Activated naive CD4-positive, alpha-beta T cell treated with anti-CD3 and anti-CD28 coated beads, Interleukin-2, amount 50 U/mL, for 72 hours (primary cell): Measurements from ENCODE around the gene PDE4B. TPM values are rescaled to one million over a fixed set of nuclear protein-coding genes. Genes with fewer than 3 reads are reported as not detected.

Experiments
- ATAC-seq, 2 donors: fragments of 150-1000 bp; cut with Tn5 transposase; 2 replicates each; pipeline ENCODE4 v1.10.0; 2021; ENCODE audit warnings: mild to moderate bottlenecking in 2 of 2, moderate library complexity in 2 of 2
- DNase-seq, 2 donors: peaks; one replicate each; pipeline ENCODE4 v3.0.0; 2021 to 2022; ENCODE audit warnings: low spot score in 2 of 2
- H3K27ac Mint-ChIP-seq, 2 donors: one replicate each; pipeline ENCODE4 v1.8.0; 2022; ENCODE audit warnings: mild to moderate bottlenecking in 2 of 2, mixed read lengths in 2 of 2
- H3K36me3 Mint-ChIP-seq, 2 donors: one replicate each; pipeline ENCODE4 v1.8.0; 2022; ENCODE audit warnings: mixed read lengths in 2 of 2
- H3K9me3 Mint-ChIP-seq, 2 donors: one replicate each; pipeline ENCODE4 v1.8.0; 2022; ENCODE audit warnings: mixed read lengths in 2 of 2
- total RNA-seq, 2 donors: library from RNA; stranded (reverse); gene quantifications; one replicate each; pipeline ENCODE4 v1.2.3, GENCODE V29; 2022

The PDE4B gene
- total RNA-seq, 2 donors from 2014 or later, result 23.8 to 25.6 TPM

DNA sequence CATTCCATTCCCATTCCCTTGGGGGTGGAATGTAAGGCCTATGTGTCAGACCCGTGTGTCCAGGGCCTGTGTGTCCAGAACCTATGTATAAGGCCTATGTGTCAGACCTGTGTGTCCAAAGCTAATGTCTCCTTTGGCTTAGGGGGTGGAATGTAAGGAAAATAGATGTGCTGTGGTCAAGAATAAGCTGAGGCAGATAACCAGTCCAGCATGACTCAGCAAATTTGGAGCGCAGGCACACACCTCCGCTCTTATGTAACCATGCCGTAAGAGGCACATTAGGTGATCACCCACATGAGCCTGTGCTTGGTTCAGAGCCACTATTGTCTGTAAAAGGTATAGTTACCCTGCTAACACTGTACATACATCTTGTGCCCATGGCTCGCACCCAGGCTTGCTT is 590.5 kb downstream of the PDE4B start:
- ATAC-seq (no peak), DNase-seq (no peak)
- Mint-ChIP-seq H3K36me3 (peaks cover 15 to 34% of the 10 kb centered on the region in 2 donors), H3K27ac (no peak overlapping the region), H3K9me3 (peaks cover 11 to 45% of the 10 kb centered on the region in 2 donors)

DNA sequence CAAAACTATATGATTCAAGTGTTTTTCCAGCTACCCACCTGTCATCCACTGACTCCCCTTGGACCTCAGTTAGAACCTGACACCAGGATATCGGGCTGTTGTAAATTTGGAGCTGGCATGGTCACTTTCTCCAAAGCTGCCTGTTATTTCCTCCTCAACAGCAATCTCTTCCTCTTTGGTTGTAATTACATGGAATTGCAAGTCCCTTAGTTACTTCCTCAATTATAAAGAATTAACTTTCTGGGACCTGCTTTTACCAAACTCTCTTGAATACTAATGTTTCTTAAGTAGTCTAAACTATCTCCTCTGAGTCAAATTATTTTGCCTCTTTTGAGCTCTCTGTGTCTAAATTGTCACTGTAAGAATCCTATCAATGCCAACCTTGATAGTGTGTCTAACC is 590.9 kb downstream of the PDE4B start:
- Mint-ChIP-seq H3K27ac (no peak overlapping the region), H3K36me3 (peaks cover 15 to 39% of the 10 kb centered on the region in 2 donors), H3K9me3 (peaks cover 11 to 45% of the 10 kb centered on the region in 2 donors)
- no peak for DNase-seq
- ATAC-seq, result no peak

DNA sequence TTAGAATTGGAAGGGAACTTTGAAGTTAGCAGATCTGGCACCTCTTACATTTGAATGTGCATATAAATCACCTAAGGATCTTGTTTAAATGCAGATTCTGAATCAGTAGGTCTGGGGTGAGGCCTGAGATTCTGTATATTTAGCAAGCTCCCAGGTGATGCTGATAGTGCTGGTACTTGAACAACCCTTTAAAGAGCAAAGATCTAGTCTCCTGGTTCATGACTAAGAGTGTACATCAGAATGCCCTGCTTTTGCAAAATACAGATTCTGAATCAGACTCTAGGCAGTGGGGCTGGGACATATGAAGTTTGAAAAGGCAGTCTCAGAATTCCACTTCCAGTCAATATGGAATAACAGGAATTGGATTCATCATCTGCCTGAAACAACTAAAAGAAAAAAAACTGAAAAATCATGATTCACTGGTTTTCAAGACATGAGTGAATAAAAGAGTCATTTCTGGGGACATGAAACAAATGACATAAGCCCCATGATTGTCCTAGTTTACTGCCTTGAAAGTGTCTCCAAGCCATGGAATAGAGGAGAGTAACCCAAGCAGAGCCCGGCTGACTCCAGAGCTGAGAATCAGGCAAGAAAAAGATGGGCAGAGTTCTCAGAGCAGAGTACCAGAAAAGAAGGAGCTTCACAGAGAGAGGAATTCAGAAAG is 591.7 kb downstream of the PDE4B start:
- Mint-ChIP-seq H3K36me3 (peaks cover 13 to 40% of the 10 kb centered on the region in 2 donors), H3K9me3 (peaks cover 11 to 43% of the 10 kb centered on the region in 2 donors), H3K27ac (no peak overlapping the region)
- no peak for DNase-seq
- peak; percentile 37 to 38 for ATAC-seq

DNA sequence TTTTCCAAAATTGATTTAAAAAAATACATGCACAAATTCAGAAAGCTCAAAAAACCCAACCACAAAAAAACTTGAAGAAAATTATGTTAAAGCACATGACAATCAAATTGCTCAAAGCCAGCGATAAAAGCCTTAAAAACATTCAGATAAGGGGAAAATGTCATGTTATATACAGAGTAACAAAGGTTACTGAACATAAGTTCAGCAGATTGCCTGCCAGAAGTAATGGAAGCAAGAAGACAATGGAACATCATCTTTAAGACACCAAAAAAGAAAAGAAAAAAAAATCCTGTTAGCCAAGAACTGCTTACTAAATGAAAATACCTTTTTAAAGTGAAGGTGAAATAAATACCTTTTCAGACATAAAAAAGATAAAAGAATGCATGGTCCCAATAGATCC is 594.0 kb downstream of the PDE4B start:
- peaks cover 9 to 48% of the 10 kb centered on the region in 2 donors for H3K36me3 Mint-ChIP-seq
- no peak for DNase-seq

DNA sequence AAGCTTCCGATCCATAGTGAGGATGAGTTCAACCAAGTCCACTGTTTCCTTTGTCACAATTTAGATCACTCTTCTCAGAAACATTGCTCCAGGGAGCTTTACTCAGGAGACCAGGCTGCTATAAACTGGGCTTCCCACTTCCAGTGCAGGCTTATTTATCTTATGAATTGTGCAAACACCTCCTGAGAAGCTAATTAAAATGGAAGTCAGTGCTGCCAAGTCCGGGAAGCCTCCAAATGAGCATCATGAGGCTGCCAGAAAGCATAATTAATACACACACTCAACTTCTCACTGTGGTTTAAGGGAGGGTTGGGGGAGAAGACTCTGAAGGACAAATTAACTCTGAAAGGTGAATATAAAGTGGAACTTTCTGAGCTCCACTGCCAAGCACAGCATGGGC is 596.2 kb downstream of the PDE4B start:
- DNase-seq (no peak), ATAC-seq (no peak)
- H3K27ac Mint-ChIP-seq, result no peak overlapping the region
- H3K36me3 Mint-ChIP-seq, result peaks cover 9 to 42% of the 10 kb centered on the region in 2 donors
- peaks cover 15 to 35% of the 10 kb centered on the region in 2 donors for H3K9me3 Mint-ChIP-seq

More for the DNA sequence above, 594.0 kb downstream of the PDE4B start:
- no peak for ATAC-seq
- Mint-ChIP-seq H3K9me3 (peaks cover 15 to 40% of the 10 kb centered on the region in 2 donors), H3K27ac (no peak overlapping the region)

DNA sequence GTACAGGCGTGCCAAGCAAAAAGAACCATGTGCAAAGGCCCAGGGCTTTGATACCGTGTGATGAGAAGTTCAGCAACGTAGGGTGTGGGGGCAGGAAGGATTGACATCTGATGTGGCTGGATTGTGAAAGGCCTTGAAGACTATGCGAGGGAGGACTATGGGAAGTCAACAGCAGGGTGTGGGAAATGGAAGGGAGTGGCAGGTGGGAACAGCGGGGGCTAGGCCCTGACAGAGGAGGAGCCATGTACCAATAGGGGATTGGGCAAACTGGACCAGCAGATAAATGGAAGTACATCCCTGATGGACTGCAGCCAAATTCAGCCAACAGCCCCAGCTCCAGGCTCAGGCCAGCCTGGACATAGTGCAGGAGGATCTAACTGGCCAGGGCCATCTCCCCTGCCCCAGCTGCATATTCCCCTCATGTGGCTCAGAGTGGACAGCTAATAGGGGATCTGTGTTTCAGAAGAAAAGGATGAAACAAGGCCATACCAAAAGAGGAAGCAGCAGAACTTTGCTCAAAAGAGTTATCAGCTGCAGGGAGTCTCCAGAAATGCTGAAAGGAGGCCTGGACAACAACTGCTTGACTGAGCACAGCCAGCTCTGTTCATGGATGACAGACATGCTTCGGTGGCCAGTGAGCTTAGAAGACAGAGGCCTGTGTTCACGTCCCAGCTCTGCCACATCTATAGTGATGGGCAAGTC is 601.0 kb downstream of the PDE4B start:
- peaks cover 4 to 19% of the 10 kb centered on the region in 2 donors for H3K9me3 Mint-ChIP-seq
- H3K36me3 Mint-ChIP-seq, result peaks cover 0 to 10% of the 10 kb centered on the region in 2 donors
- ATAC-seq (no peak), DNase-seq (no peak)
- no peak overlapping the region for H3K27ac Mint-ChIP-seq

DNA sequence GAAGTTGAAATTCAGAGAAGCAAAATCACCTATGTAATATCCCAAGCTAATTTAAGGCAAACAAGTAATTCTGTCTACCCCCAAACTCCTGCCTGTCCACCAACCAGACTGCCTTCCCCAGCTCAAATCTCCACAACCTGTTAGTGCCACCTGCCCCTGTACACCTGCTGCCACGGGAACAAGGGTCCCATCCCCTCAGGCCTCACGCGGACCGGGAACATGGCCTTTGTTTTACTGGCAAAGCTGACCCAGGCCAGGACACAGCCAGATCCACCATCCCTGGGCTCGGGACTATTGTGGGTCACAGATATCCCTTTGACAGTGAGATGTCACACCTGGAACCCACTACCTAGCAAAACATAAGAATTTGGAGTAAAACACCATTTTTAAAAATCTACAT is 601.9 kb downstream of the PDE4B start:
- DNase-seq (no peak), ATAC-seq (no peak)
- Mint-ChIP-seq H3K9me3 (peaks cover 2 to 17% of the 10 kb centered on the region in 2 donors), H3K36me3 (peaks cover 0 to 6% of the 10 kb centered on the region in 2 donors), H3K27ac (no peak overlapping the region)

DNA sequence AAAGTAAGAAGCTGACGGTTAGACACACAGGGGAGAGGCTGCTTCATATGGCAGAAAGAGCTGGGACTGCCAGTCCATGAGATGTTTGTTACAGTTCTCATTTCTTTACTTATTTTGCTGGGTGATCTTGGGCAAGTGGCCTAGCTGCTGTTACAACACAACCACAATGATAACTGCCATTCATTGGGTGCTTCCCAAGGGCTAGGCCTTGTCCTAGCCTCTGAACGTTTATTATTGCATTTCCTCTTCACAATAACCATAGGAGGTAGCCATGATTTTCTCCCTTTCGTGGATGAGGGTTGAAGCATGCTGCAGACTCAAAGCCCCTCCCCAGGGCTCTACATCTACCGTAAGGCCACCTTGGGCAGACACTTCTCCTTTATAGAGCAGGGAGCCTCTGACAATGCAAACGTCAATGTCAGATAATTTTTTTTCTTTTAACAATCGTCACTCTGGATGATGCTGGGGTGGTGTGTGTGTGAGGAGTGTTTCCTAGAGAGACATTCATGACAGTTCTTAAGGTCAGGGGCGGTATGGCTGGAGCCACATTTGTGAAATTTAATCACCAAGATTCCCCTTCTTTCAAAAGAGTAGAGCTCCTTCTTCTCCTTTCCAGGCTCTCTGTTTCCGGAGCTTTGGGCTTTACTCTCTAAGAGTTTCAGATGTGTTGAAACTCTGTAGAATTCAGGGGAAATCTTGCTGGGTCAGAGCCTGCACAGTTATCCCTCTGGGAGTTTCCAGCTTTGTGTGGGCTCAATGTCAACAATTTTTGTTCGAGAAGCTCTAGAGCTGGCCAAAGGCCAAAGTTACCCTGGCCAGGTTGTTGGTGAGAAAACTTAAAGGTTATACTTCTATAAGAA is 602.7 kb downstream of the PDE4B start:
- Mint-ChIP-seq H3K36me3 (no peaks in the 10 kb centered on the region), H3K27ac (no peak overlapping the region), H3K9me3 (peaks cover 0 to 17% of the 10 kb centered on the region in 2 donors)
- no peak for DNase-seq
- ATAC-seq, result no peak

DNA sequence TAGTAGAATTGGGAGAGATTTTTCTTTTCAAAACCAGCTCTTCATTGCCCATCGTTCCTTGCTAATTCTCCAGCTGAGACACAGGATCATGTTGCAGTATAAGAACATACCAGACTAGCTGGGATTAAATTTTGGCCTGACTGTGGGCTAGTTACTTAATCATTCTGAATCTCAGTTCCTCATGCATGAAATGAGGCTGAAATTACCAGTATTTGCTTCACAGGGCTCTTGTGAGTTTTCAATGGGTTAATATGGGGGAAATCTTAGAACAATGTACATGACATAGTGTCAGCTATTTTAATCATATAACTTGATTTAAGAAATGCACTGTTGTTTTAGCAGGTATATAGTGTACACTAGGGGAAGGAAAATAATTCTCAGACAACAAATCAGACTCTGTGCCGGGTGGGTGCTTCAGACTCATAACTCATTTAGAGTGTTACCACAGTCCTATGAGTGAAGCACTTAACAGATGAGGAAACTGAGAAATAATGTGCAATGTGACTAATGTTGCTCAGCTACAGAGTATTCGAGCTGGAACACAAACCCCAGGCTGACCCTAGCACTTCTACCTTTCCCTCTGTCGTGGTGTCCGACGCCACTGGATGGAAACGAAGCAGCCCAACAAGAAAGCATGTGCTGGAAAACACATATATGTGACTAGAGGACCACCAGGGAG is 603.7 kb downstream of the PDE4B start:
- Mint-ChIP-seq H3K27ac (no peak overlapping the region), H3K9me3 (peaks cover 0 to 14% of the 10 kb centered on the region in 2 donors), H3K36me3 (no peaks in the 10 kb centered on the region)
- ATAC-seq (peak; percentile 44 to 72), DNase-seq (no peak)

DNA sequence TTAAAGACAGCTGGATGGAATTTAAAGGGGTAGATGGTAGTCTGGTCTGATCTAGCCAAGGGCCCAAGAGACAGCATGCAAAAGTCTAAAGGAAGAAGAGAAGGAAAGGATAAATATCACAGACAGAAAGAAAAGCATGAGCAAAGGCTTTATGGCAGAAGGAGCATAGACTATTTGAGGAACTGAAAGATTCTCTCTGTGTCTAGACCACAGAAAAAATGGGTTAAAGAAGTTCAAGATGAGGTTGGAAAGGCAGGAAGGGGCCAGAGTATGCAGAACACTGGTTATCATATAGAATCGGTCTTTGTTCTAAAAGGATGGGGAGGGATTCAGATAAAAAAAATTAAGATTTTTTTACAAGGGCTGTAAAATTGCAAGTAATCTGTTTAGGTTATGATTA is 604.5 kb downstream of the PDE4B start:
- Mint-ChIP-seq H3K27ac (no peak overlapping the region), H3K9me3 (peaks cover 0 to 14% of the 10 kb centered on the region in 2 donors), H3K36me3 (no peaks in the 10 kb centered on the region)
- no peak for ATAC-seq
- no peak for DNase-seq

DNA sequence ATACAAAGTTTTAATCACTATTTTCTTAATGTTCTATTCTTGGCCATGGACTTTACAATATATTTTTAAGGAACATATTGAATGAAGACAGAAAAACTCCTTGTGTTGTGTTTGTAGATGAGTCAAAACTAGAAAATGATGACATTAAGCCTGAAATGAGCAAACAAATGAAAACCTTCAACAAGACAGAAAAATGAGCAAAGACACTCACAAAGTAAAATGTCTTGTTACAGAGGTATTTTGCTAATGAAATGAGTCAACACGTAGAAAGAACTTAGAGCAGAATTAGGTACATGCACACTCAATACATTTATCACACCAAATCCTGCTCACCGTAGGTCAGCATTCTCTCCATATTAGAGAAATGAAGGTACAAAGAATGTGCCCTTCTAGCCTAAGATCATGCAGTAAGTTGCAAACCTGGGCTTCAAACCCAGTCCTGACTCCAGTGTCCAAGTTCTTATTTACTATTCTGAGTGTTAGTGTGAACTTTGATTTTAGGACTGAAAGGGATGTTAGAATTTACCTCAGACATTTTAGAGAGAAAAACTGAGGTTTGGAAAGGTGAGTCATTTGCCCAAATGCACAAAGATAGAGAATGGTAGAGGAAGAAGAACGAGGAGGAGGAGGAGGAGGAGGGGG is 607.3 kb downstream of the PDE4B start:
- peak in 1 of 2 donors; percentile 29 for DNase-seq
- ATAC-seq, result peak; percentile 75 to 89
- no peaks in the 10 kb centered on the region for H3K36me3 Mint-ChIP-seq
- peaks cover 0 to 14% of the 10 kb centered on the region in 2 donors for H3K9me3 Mint-ChIP-seq
- peak overlapping the region; percentile 76 to 93 for H3K27ac Mint-ChIP-seq

DNA sequence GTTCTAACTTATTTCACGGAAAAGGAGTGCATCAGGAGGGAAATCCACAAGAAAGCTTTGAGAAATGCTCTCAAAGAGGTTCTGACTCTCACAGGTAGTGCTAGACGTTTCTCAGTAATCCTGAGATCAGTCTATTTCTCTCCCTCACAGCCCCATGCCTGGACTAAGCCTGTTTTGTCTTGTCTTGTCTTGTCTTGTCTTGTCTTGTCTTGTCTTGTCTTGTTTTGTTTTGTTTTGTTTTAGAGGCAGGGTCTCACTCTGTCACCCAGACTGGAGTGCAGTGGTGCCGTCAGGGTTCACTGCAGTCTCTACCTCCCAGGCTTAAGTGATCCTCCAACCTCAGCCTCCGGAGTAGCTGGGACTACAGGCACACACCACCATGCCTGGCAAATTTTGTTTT is 608.0 kb downstream of the PDE4B start:
- Mint-ChIP-seq H3K27ac (peak overlapping the region; percentile 76 to 93), H3K36me3 (no peaks in the 10 kb centered on the region), H3K9me3 (peaks cover 3 to 17% of the 10 kb centered on the region in 2 donors)
- no peak for ATAC-seq
- no peak for DNase-seq

DNA sequence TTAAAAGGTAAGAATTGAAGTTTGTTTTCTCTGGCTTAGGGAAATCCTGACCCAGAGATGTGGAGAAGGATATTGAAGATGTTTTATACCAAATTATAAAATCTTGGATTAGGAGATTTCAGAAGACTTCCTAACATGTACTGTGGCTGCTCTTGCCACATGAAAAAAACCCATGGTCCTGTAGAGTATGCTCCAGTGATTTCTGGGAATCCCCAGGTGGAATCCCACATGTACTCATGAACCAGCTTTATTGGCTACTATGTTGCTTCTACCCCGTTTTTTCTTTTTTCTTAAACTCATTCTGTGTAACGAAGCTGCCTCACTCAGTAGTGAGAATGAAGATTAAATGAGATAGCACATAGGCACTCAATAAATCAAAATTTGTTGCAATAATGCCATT is 608.5 kb downstream of the PDE4B start:
- Mint-ChIP-seq H3K9me3 (peaks cover 3 to 18% of the 10 kb centered on the region in 2 donors), H3K36me3 (no peaks in the 10 kb centered on the region), H3K27ac (peak overlapping the region in 1 of 2 donors; percentile 76)
- DNase-seq, result no peak
- ATAC-seq, result peak in 1 of 2 donors; percentile 49

DNA sequence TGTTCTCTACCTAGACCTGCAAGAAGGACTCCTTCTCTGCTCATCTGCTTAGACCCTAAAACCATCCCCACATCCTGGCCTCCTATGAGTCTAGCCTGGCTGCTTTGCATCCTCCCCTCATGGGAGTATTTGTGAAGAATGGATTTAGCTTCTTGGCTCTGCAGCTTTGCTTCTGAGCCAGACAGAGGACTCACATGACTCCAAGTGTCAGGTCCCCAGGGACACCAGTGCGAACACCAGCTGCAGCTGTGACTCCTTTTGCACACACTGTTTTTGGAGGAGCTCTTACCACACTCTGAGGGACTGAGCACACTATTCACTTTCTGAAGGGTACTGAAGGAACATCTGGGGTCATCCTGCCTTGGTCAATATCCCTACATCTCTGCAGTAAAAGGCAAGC is 609.5 kb downstream of the PDE4B start:
- Mint-ChIP-seq H3K27ac (no peak overlapping the region), H3K36me3 (no peaks in the 10 kb centered on the region), H3K9me3 (peaks cover 3 to 14% of the 10 kb centered on the region in 2 donors)
- no peak for DNase-seq
- no peak for ATAC-seq

DNA sequence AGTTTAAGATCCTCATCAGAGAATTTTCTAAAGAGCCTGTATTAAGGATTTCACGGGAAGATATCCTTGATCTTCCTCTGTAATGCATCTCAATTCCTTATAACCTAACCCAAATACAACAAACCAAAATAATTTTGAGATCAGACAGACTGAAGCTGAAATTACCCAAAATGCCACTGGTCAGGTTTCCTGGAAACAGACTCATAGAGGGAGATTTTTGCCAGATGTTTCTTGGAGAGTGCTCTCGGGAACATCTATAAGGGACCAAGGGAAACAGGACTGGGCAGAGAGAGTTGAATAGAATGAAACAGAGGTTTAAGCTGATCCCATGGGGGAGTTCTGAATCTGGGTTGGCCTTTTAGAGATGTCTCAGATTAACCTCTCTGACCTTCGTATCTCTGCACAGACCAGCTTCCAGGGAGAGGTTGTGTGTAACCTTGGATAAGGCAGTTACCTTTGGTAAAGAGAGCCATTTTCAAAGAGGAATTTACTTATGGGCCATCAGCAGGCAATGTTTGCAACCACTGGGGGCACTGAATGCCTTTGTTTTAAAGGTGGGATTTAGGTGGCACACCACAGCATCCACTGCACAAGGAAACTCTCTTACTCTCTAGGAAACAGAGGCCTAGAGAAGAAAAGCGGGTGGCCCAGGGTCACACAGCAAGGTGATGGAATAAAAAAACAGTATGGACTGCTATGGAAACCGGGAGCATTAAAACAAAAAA is 610.5 kb downstream of the PDE4B start:
- Mint-ChIP-seq H3K9me3 (peaks cover 3 to 15% of the 10 kb centered on the region in 2 donors), H3K36me3 (no peaks in the 10 kb centered on the region), H3K27ac (no peak overlapping the region)
- DNase-seq, result no peak
- ATAC-seq, result no peak
